Left ventricle myocardium superior (tissue), 1 donor: ENCODE data around the gene TMF1. TPM values are rescaled to one million over a fixed set of nuclear protein-coding genes. Genes with fewer than 3 reads are reported as not detected.

Source experiments
- ATAC-seq: fragments of 200-7000 bp; cut with Tn5 transposase; one replicate; pipeline ENCODE4 v1.9.1; 2020; ENCODE audit warnings: mild to moderate bottlenecking, moderate library complexity
- DNase-seq: peaks from one replicate; pipeline ENCODE4 v3.0.0-alpha.2; 2020
- intact Hi-C: fragments of 100-400 bp; cut with micrococcal nuclease; formaldehyde crosslinking; loops from one replicate; pipeline ENCODE4 v1.11.0; 2022
- total RNA-seq: library from RNA; stranded (reverse); fragmentation: NEBNext Ultra II Directional; extraction: Animal tissue kit (Norgen Biotek cat#: 25700); gene quantifications from one replicate; pipeline ENCODE4 v1.2.1, GENCODE V29; 2021
- donor health status: DM: no; HTN: yes; CAD: no; lungs with severe emphysema.

Gene TMF1
- total RNA-seq, 1 donor from 2014 or later, result 18.9 TPM

- intact Hi-C loops, result no loop called here
- ATAC-seq (no peak), DNase-seq (no peak)
Observed at GRCh38 chr3:69081583-69082262, 29.6 kb upstream of the TMF1 start.

- ATAC-seq, result peak; percentile 83
- DNase-seq, result peak; percentile 94
- intact Hi-C loops, result no loop called here
Observed at GRCh38 chr3:69080233-69080920, 28.2 kb upstream of the TMF1 start, which contains the start of gene UBA3. Gene UBA3 (minus strand): TSS chr3:69080365. CDS start chr3:69080353, 12 bp downstream.

GRCh38 chr3:69079269-69080159, 27.4 kb upstream of the TMF1 start:
- intact Hi-C loops, result no loop called here
- DNase-seq, result peak; percentile 53

GRCh38 chr3:69072928-69073327, 20.8 kb upstream of the TMF1 start:
- ATAC-seq (no peak), DNase-seq (no peak)
- intact Hi-C loops, result no loop called here

More at GRCh38 chr3:69079269-69080159, 27.4 kb upstream of the TMF1 start:
- ATAC-seq, result peak; percentile 47

- ATAC-seq, result no peak
- no peak for DNase-seq
- intact Hi-C loops, result no loop called here
Observed at GRCh38 chr3:69066121-69066520, 14.0 kb upstream of the TMF1 start.

- ATAC-seq, result no peak
- no peak for DNase-seq
- intact Hi-C loops, result no loop called here
Observed at GRCh38 chr3:69065318-69065964, 13.3 kb upstream of the TMF1 start.

- intact Hi-C loops, result no loop called here
- DNase-seq (no peak), ATAC-seq (no peak)
Observed at GRCh38 chr3:69063636-69064035, 11.5 kb upstream of the TMF1 start.

GRCh38 chr3:69059688-69060087, 7.6 kb upstream of the TMF1 start:
- intact Hi-C loops, result no loop called here
- ATAC-seq (no peak), DNase-seq (no peak)

GRCh38 chr3:69058947-69059224, 6.8 kb upstream of the TMF1 start:
- no peak for DNase-seq
- intact Hi-C loops, result no loop called here
- no peak for ATAC-seq

- ATAC-seq (peak; percentile 29), DNase-seq (no peak)
- intact Hi-C loops, result no loop called here
Observed at GRCh38 chr3:69058180-69058946, 6.2 kb upstream of the TMF1 start.

- no peak for DNase-seq
- peak; percentile 5 for ATAC-seq
- intact Hi-C loops, result no loop called here
Observed at GRCh38 chr3:69052472-69052898, 352 bp upstream of the TMF1 start.

- intact Hi-C loops, result no loop called here
- no peak for ATAC-seq
- no peak for DNase-seq
Observed at GRCh38 chr3:69048990-69049389, 3.1 kb downstream of the TMF1 start.

- intact Hi-C loops, result no loop called here
- ATAC-seq (no peak), DNase-seq (no peak)
Observed at GRCh38 chr3:69044608-69045007, 7.5 kb downstream of the TMF1 start.

GRCh38 chr3:69033470-69033869, 18.7 kb downstream of the TMF1 start:
- DNase-seq (no peak), ATAC-seq (no peak)
- intact Hi-C loops, result no loop called here

GRCh38 chr3:69032737-69033136, 19.4 kb downstream of the TMF1 start:
- intact Hi-C loops, result no loop called here
- no peak for ATAC-seq
- no peak for DNase-seq

GRCh38 chr3:69032142-69032541, 20.0 kb downstream of the TMF1 start:
- DNase-seq, result no peak
- intact Hi-C loops, result no loop called here
- no peak for ATAC-seq

- ATAC-seq (no peak), DNase-seq (no peak)
- intact Hi-C loops, result no loop called here
Observed at GRCh38 chr3:69031635-69032034, 20.5 kb downstream of the TMF1 start.

GRCh38 chr3:69020857-69021256, 31.3 kb downstream of the TMF1 start:
- intact Hi-C loops, result no loop called here
- ATAC-seq, result no peak

GRCh38 chr3:69020424-69020823, 31.7 kb downstream of the TMF1 start:
- ATAC-seq (no peak), DNase-seq (no peak)
- intact Hi-C loops, result no loop called here

More at GRCh38 chr3:69020857-69021256, 31.3 kb downstream of the TMF1 start:
- no peak for DNase-seq
